Measurements from ENCODE around the gene NDST4.

DNA sequence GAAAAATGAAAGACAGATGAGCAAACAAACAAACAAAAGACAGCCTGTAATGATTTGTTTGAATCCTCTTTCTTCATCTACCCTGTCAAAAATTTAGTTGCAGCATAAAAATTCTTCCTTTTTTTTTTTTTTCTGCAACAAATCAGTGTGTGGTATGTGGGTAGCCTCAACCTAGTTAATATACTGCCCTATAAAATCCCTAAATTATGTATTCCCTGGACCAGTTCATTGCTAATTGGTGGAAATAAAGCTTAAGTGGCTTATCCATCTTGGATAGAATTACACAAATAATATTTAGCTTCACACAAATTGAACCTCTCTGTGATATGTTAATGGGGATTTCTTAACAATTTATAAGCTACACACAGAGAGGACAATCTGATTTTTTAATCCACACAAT is 208.4 kb downstream of the NDST4 start:
- TF ChIP-seq CTCF (CRISPR knock-in tag; IDR thresholded peaks at IDR 0.05) (no peak), ZSCAN30 (CRISPR knock-in tag; IDR thresholded peaks at IDR 0.05) (no peak), ZFX (CRISPR knock-in tag; IDR thresholded peaks at IDR 0.05; ENCODE audit: low read depth) (no peak), NR2F6 (IDR thresholded peaks at IDR 0.05) (no peak), NR2F6 (CRISPR knock-in tag; IDR thresholded peaks at IDR 0.05) (no peak), ZFP62 (CRISPR knock-in tag; IDR thresholded peaks at IDR 0.05) (no peak), CHD2 (IDR thresholded peaks at IDR 0.05; ENCODE audit: low read depth, low read length) (no peak), PRPF4 (IDR thresholded peaks at IDR 0.05; ENCODE audit: low read depth, low read length, poor library complexity, severe bottlenecking) (no peak), SIN3A (IDR thresholded peaks at IDR 0.05; ENCODE audit: borderline replicate concordance, low read depth, low read length) (no peak), PHF20 (CRISPR knock-in tag; IDR thresholded peaks at IDR 0.05) (no peak), LRRFIP1 (CRISPR knock-in tag; conservative IDR thresholded peaks at IDR 0.05) (no peak), ZNF781 (CRISPR knock-in tag; IDR thresholded peaks at IDR 0.05; ENCODE audit: borderline replicate concordance, not compliant biosample characterization) (no peak)
